ENCODE data around the gene ZDHHC17. TPM values are rescaled to one million over a fixed set of nuclear protein-coding genes. Genes with fewer than 3 reads are reported as not detected.
A peak's percentile ranks its signal among the peaks of the same experiment; 100 is the strongest.

The ZDHHC17 gene
- total RNA-seq, 1 donor from 2014 or later, result 58.8 TPM

GRCh38 chr12:76848132-76848531 lies 84.2 kb downstream of the ZDHHC17 start:
- DNase-seq (ENCODE audit: low read depth, low spot score), result no peak
- no peaks in the 10 kb centered on the region for H3K9me3 Mint-ChIP-seq
- no peak overlapping the region for H3K4me3 Mint-ChIP-seq
- no peak for TF ChIP-seq CTCF (conservative IDR thresholded peaks at IDR 0.05)
- no peaks in the 10 kb centered on the region for H3K27me3 Mint-ChIP-seq (ENCODE audit: low read depth)
- no peaks in the 10 kb centered on the region for H3K4me1 Mint-ChIP-seq
- peaks cover 2% of the 10 kb centered on the region for H3K36me3 Mint-ChIP-seq (ENCODE audit: low read depth)
- no peak overlapping the region for H3K27ac Mint-ChIP-seq (ENCODE audit: unreplicated experiment)

GRCh38 chr12:76852106-76852505 lies 88.2 kb downstream of the ZDHHC17 start:
- Mint-ChIP-seq H3K9me3 (no peaks in the 10 kb centered on the region), H3K27ac (ENCODE audit: unreplicated experiment) (no peak overlapping the region), H3K36me3 (ENCODE audit: low read depth) (peaks cover 25% of the 10 kb centered on the region), H3K4me3 (no peak overlapping the region), H3K27me3 (ENCODE audit: low read depth) (no peaks in the 10 kb centered on the region), H3K4me1 (no peaks in the 10 kb centered on the region)
- no peak for TF ChIP-seq CTCF (conservative IDR thresholded peaks at IDR 0.05)
- DNase-seq (ENCODE audit: low read depth, low spot score), result no peak

- no peak for TF ChIP-seq CTCF (conservative IDR thresholded peaks at IDR 0.05)
- Mint-ChIP-seq H3K27me3 (ENCODE audit: low read depth) (no peaks in the 10 kb centered on the region), H3K9me3 (no peaks in the 10 kb centered on the region), H3K4me1 (peaks cover 6% of the 10 kb centered on the region), H3K27ac (ENCODE audit: unreplicated experiment) (no peak overlapping the region), H3K4me3 (no peak overlapping the region), H3K36me3 (ENCODE audit: low read depth) (peaks cover 43% of the 10 kb centered on the region)
- no peak for DNase-seq (ENCODE audit: low read depth, low spot score)
Observed at GRCh38 chr12:76855271-76855670, 91.4 kb downstream of the ZDHHC17 start.

GRCh38 chr12:76856018-76856644 lies 92.2 kb downstream of the ZDHHC17 start:
- H3K36me3 Mint-ChIP-seq (ENCODE audit: low read depth), result peaks cover 40% of the 10 kb centered on the region

GRCh38 chr12:76859611-76860010 lies 95.7 kb downstream of the ZDHHC17 start:
- no peak overlapping the region for H3K4me3 Mint-ChIP-seq
- peak overlapping the region; percentile 30 for H3K27ac Mint-ChIP-seq (ENCODE audit: unreplicated experiment)
- no peaks in the 10 kb centered on the region for H3K27me3 Mint-ChIP-seq (ENCODE audit: low read depth)
- DNase-seq (ENCODE audit: low read depth, low spot score), result no peak
- TF ChIP-seq CTCF (conservative IDR thresholded peaks at IDR 0.05), result no peak
- H3K9me3 Mint-ChIP-seq, result no peaks in the 10 kb centered on the region
- peaks cover 47% of the 10 kb centered on the region for H3K36me3 Mint-ChIP-seq (ENCODE audit: low read depth)
- H3K4me1 Mint-ChIP-seq, result peaks cover 20% of the 10 kb centered on the region

More at GRCh38 chr12:76856018-76856644, 92.2 kb downstream of the ZDHHC17 start:
- Mint-ChIP-seq H3K27ac (ENCODE audit: unreplicated experiment) (no peak overlapping the region), H3K4me1 (peaks cover 9% of the 10 kb centered on the region), H3K4me3 (no peak overlapping the region), H3K9me3 (no peaks in the 10 kb centered on the region), H3K27me3 (ENCODE audit: low read depth) (no peaks in the 10 kb centered on the region)
- no peak for TF ChIP-seq CTCF (conservative IDR thresholded peaks at IDR 0.05)
- DNase-seq (ENCODE audit: low read depth, low spot score), result no peak

Measured in neural crest cell (in vitro differentiated cells).